Gastrocnemius medialis (tissue), 4 donors: ENCODE results near the gene GLIPR1.

ENCODE experiments used
- CTCF ChIP-seq, 5 experiments: fragments of 450-650 bp in 3 of 5; fragments of 200-600 bp in 2 of 5; sonication (generic) in 2 of 5; IDR thresholded peaks in 4 of 5; conservative IDR thresholded peaks in 1 of 5; 1 replicate in 4 of 5; 2 replicates in 1 of 5; pipeline ENCODE4 v1.5.1; 2016 to 2019; ENCODE audit warnings: antibody characterized with exemption in 5 of 5, mild to moderate bottlenecking in 3 of 5, moderate library complexity in 3 of 5
- POLR2A ChIP-seq, 2 donors: fragments of 450-650 bp; IDR thresholded peaks; one replicate each; pipeline ENCODE4 v1.6.1; 2017; ENCODE audit warnings: antibody characterized with exemption in 2 of 2, mild to moderate bottlenecking in 2 of 2, moderate library complexity in 2 of 2

GRCh38 chr12:75528272-75528671 lies 47.7 kb downstream of the GLIPR1 start:
- TF ChIP-seq CTCF (IDR thresholded peaks at IDR 0.05 in 4 of 5, conservative IDR thresholded peaks at IDR 0.05 in 1 of 5) (no peak), POLR2A (IDR thresholded peaks at IDR 0.05) (no peak)
